GM04504 (cell line): Measurements from ENCODE around the gene PDE4A.
A peak's percentile ranks its signal among the peaks of the same experiment; 100 is the strongest.
"Not testable (repeated sequence)": the region's sequence is repeated elsewhere in the genome, so short reads cannot be mapped to it uniquely, and the experiment has no call there.

Experiments used
- DNase-seq: peaks from one replicate; pipeline ENCODE4 v3.0.0-alpha.2; 2012; ENCODE audit warnings: low read depth

Gene PDE4A

DNA sequence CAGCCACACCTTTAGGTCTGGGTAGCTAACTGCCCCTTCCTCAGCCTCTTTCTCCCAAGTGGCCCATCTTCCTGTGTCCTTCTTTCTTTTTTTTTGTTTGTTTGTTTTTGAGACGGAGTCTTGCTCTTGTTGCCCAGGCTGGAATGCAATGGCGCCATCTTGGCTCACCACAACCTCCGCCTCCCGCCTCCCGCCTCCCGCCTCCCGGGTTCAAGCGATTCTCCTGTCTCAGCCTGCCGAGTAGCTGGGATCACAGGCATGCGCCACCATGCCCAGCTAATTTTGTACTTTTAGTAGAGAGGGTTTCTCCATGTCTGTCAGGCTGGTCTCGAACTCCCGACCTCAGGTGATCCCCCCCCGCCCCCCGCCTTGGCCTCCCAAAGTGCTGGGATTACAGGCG lies 41.7 kb downstream of the PDE4A start:
- DNase-seq = not testable (repeated sequence)

DNA sequence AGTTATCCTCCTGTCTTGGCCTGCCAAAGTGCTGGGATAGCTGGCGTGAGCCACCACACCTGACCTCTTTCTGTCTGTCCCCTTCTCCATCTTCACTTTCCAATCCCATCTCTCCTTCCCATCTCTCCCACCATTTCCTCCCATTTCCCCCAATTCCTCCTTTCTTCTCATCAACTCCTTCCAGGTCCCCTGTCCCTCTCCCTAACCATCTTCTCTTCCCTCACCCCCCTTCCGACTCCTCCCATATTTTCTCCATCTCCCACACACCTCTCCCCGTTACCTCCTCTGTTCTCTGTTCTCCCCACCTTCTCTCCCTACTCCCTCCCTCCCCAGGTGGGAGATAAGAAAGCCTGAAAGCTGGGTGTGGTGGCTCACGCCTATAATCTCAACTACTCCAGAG lies 42.2 kb downstream of the PDE4A start:
- no peak for DNase-seq

DNA sequence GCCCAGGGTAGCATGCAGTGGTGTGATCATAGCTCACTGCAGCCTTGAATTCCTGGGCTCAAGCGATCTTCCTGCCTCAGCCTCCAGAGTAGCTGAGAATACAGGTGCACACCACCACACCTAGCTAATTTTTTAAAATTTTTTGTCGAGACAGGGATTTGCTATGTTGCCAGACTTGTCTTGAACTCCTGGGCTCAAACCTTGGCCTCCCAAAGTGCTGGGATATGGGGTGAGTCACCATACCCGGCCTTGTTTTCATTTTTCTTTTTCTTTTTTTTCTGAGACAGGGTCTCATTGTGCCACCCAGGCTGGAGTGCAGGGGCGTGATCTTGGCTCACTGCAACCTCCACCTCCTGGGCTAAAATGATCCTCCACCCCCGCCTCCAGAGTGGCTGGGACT lies 44.1 kb downstream of the PDE4A start:
- no peak for DNase-seq

DNA sequence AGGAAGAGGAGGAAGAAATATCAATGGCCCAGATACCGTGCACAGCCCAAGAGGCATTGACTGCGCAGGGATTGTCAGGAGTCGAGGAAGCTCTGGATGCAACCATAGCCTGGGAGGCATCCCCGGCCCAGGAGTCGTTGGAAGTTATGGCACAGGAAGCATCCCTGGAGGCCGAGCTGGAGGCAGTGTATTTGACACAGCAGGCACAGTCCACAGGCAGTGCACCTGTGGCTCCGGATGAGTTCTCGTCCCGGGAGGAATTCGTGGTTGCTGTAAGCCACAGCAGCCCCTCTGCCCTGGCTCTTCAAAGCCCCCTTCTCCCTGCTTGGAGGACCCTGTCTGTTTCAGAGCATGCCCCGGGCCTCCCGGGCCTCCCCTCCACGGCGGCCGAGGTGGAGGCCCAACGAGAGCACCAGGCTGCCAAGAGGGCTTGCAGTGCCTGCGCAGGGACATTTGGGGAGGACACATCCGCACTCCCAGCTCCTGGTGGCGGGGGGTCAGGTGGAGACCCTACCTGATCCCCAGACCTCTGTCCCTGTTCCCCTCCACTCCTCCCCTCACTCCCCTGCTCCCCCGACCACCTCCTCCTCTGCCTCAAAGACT lies 46.9 kb downstream of the PDE4A start:
- DNase-seq = no peak

GRCh38 chr19:10468133-10468532 lies 47.8 kb downstream of the PDE4A start:
- DNase-seq = no peak

- no peak for DNase-seq
Observed at GRCh38 chr19:10471909-10472308, 51.6 kb downstream of the PDE4A start.

- DNase-seq = no peak
Observed at GRCh38 chr19:10473192-10473591, 52.9 kb downstream of the PDE4A start.

DNA sequence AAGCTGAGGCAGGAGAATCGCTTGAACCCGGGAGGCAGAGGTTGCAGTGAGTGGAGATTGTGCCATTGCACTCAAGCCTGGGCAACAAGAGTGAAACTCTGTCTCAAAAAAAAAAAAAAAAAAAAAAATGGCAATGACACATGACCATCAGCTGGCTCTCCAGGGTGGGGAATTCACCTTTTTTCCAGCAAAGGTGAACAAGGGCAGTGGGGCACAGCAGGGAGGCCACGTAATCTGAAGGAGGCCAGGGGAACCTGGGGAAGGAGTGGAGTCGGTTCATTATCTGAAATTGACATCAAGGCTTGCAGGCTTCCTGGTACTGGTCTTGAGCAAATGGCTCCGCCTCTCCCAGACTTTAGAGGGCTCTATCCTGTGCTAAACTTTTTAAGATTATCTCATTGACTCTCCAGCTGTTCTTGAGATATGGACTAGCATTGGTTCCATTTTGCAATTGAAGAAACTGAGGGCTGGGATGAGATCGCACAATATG lies 54.7 kb downstream of the PDE4A start:
- DNase-seq = no peak

DNA sequence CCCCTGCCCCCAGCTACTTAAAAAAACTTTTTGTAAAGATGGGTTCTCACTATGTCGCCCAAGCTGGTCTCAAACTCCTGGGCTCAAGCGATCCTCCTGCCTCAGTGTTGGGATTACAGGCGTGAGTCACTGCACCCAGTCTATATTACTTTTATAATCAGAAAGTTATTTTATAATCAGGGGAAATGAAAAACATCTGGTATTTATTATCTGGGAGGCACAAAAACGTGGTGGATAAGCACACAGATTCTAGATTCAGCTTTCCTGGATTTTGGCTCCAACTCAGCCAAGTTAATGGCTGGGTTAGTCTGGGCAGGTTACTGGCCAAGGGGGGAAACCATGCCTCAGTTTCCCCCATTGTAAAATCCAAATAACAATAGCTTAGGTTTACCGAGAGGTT lies 58.1 kb downstream of the PDE4A start:
- DNase-seq = no peak

DNA sequence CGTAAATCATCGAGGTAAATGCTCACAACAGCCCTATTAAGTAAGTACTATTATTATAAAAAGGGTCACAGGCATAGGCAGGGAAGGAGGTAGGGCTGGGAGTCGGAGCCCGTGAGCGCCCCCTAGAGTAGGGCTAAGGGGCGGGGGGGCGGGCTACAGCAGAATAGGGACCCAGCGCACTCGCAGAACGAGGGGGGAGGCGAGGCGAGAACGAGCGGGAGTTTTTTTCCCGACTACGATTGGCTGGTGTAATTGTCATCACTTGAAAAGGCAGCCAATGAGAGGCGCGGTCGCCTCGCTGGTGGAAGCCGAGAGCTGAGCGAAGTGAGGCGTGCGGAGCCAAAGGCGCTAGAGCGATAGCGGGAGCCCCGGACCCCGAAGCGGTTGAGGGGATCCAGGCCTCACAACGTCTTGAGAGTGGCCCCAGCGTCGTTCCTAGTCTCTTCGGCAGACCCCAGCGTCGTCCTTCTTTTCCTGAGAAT lies 58.6 kb downstream of the PDE4A start:
- peak; percentile 64 for DNase-seq

DNA sequence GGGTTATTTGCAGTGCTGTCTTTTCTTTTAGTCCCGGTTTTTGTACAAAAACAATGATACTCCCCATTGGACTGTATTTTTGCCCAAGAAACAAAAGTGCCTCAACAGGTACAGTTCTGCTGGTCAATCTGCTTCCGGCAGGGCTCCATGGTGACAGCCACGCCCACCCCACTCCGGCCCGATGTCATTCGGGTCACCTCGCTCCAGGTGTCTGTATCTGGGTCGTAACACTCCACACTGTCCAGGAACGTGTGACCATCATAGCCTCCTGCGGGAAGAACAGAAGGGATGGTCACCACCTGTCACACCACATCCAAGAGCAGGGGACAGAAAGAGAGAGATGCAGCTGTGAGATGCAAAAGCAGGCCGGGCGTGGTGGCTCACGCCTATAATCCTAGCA lies 66.2 kb downstream of the PDE4A start:
- DNase-seq = no peak

- DNase-seq = no peak
Observed at GRCh38 chr19:10491472-10492047, 71.2 kb downstream of the PDE4A start.

- no peak for DNase-seq
Observed at GRCh38 chr19:10497371-10497770, 77.0 kb downstream of the PDE4A start.

GRCh38 chr19:10499550-10500246 lies 79.4 kb downstream of the PDE4A start:
- no peak for DNase-seq

GRCh38 chr19:10500247-10500592 lies 79.9 kb downstream of the PDE4A start:
- no peak for DNase-seq

GRCh38 chr19:10501971-10502523 lies 81.7 kb downstream of the PDE4A start:
- peak; percentile 17 for DNase-seq

DNA sequence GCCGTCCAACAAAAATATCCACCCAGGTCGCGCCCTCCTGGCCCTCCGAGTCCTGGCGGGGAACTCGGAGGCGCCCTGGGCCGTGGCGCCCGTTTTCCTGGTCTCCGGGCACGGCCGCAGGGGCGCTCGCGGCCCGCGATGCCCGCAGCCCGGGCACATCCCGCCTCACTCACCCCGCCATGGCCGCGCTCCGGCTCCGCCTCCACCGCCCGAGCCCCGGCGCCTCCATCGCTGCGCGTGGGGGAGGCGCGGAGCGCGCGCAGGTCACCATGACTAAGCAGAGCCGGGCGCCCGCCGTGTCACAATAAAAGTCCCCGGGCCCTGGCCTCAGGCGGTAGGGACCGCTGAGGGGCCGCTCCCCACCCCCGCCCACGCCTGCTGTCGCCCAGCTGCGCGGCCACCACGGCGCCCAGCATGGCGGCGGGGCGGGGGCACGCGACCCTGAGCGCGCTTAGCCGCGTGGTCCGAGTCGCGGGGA lies 82.2 kb downstream of the PDE4A start:
- peak; percentile 83 for DNase-seq

GRCh38 chr19:10503002-10503789 lies 82.9 kb downstream of the PDE4A start, which contains the start of gene KEAP1:
Gene KEAP1 (minus strand): TSS chr19:10503356. CDS start chr19:10500033, 3,323 bp downstream.
- DNase-seq = no peak

GRCh38 chr19:10505583-10506229 lies 85.4 kb downstream of the PDE4A start:
- peak; percentile 20 for DNase-seq

DNA sequence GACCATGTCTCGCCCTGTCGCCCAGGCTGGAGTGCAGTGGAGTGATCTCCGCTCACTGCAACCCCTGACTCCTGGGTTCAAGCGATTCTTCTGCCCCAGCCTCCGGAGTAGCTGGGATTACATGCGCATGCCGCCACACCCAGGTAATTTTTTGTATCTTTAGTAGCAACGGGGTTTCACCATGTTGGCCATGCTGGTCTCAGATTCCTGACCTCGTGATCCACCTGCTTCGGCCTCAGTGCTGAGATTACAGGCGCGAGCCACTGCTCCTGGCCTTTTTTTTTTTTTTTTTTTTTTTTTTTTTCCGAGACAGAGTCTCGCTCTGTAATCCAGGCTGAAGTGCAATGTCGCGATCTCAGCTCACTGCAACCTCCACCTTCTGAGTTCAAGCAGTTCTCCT lies 87.7 kb downstream of the PDE4A start:
- no peak for DNase-seq

GRCh38 chr19:10508707-10509106 lies 88.4 kb downstream of the PDE4A start:
- DNase-seq = no peak
